Mononuclear cell (primary cell): ENCODE measurements around the gene NAA40. TPM values are rescaled to one million over a fixed set of nuclear protein-coding genes. Genes with fewer than 3 reads are reported as not detected.
A peak's percentile ranks its signal among the peaks of the same experiment; 100 is the strongest.

Source experiments
- H3K27me3 ChIP-seq: 2 replicates; pipeline ENCODE4 v1.6.0; 2011; ENCODE audit warnings: low read length, control low read depth; ENCODE audit not compliant: insufficient read depth
- H3K4me1 ChIP-seq: 2 replicates; pipeline ENCODE4 v1.5.1; 2011; ENCODE audit warnings: mild to moderate bottlenecking, low read length, control low read depth; ENCODE audit not compliant: insufficient read depth
- H3K4me3 ChIP-seq: 2 replicates; pipeline ENCODE4 v1.5.1; 2011; ENCODE audit warnings: mild to moderate bottlenecking, low read length, moderate library complexity
- H3K9me3 ChIP-seq: 2 replicates; pipeline ENCODE4 v1.5.1; 2011; ENCODE audit warnings: low read depth, mild to moderate bottlenecking, control low read depth, low read length
- total RNA-seq: library from RNA; depleted of rRNA; stranded (reverse); fragments of >200 nt; gene quantifications from one replicate; pipeline ENCODE4 v1.2.3, GENCODE V29; 2012

The NAA40 gene
- total RNA-seq = 5.2 TPM

- peaks cover 35% of the 10 kb centered on the region for H3K4me1 ChIP-seq
- no peaks in the 10 kb centered on the region for H3K9me3 ChIP-seq
- H3K27me3 ChIP-seq = no peaks in the 10 kb centered on the region
- peak within 1 kb of the TSS; percentile 47 for H3K4me3 ChIP-seq
Measured at GRCh38 chr11:63938479-63939396, at the start of gene NAA40. TSS of gene NAA40 (plus strand) at chr11:63939002. CDS start at chr11:63939097, 95 bp downstream.

- H3K4me1 ChIP-seq = peaks cover 72% of the 10 kb centered on the region
- no peaks in the 10 kb centered on the region for H3K9me3 ChIP-seq
- H3K4me3 ChIP-seq = peak overlapping the region; percentile 41
- no peaks in the 10 kb centered on the region for H3K27me3 ChIP-seq
Measured at GRCh38 chr11:63889344-63889743, 49.5 kb upstream of the NAA40 start.

- Histone ChIP-seq H3K4me3 (no peak overlapping the region), H3K4me1 (peaks cover 67% of the 10 kb centered on the region), H3K9me3 (no peaks in the 10 kb centered on the region), H3K27me3 (no peaks in the 10 kb centered on the region)
Measured at GRCh38 chr11:63890368-63890767, 48.4 kb upstream of the NAA40 start.

GRCh38 chr11:63892228-63892627 is 46.6 kb upstream of the NAA40 start:
- H3K4me1 ChIP-seq = peaks cover 59% of the 10 kb centered on the region
- H3K27me3 ChIP-seq = no peaks in the 10 kb centered on the region
- H3K9me3 ChIP-seq = no peaks in the 10 kb centered on the region
- no peak overlapping the region for H3K4me3 ChIP-seq

GRCh38 chr11:63893355-63893754 is 45.4 kb upstream of the NAA40 start:
- peaks cover 49% of the 10 kb centered on the region for H3K4me1 ChIP-seq
- H3K9me3 ChIP-seq = no peaks in the 10 kb centered on the region
- H3K27me3 ChIP-seq = no peaks in the 10 kb centered on the region
- no peak overlapping the region for H3K4me3 ChIP-seq

GRCh38 chr11:63896071-63896470 is 42.7 kb upstream of the NAA40 start:
- Histone ChIP-seq H3K4me3 (no peak overlapping the region), H3K4me1 (peaks cover 22% of the 10 kb centered on the region), H3K9me3 (no peaks in the 10 kb centered on the region), H3K27me3 (no peaks in the 10 kb centered on the region)

GRCh38 chr11:63897459-63898146 is 41.2 kb upstream of the NAA40 start:
- peaks cover 7% of the 10 kb centered on the region for H3K4me1 ChIP-seq
- H3K27me3 ChIP-seq = no peaks in the 10 kb centered on the region
- H3K4me3 ChIP-seq = no peak overlapping the region
- no peaks in the 10 kb centered on the region for H3K9me3 ChIP-seq

GRCh38 chr11:63901660-63902059 is 37.1 kb upstream of the NAA40 start:
- Histone ChIP-seq H3K27me3 (no peaks in the 10 kb centered on the region), H3K4me1 (no peaks in the 10 kb centered on the region), H3K9me3 (no peaks in the 10 kb centered on the region), H3K4me3 (no peak overlapping the region)

- Histone ChIP-seq H3K9me3 (no peaks in the 10 kb centered on the region), H3K27me3 (no peaks in the 10 kb centered on the region), H3K4me1 (no peaks in the 10 kb centered on the region), H3K4me3 (no peak overlapping the region)
Measured at GRCh38 chr11:63903884-63904283, 34.9 kb upstream of the NAA40 start.

GRCh38 chr11:63904743-63905142 is 34.1 kb upstream of the NAA40 start:
- Histone ChIP-seq H3K4me1 (no peaks in the 10 kb centered on the region), H3K9me3 (no peaks in the 10 kb centered on the region), H3K4me3 (no peak overlapping the region), H3K27me3 (no peaks in the 10 kb centered on the region)

- Histone ChIP-seq H3K27me3 (no peaks in the 10 kb centered on the region), H3K4me1 (no peaks in the 10 kb centered on the region), H3K4me3 (no peak overlapping the region), H3K9me3 (no peaks in the 10 kb centered on the region)
Measured at GRCh38 chr11:63905179-63905578, 33.6 kb upstream of the NAA40 start.

- H3K9me3 ChIP-seq = no peaks in the 10 kb centered on the region
- H3K4me3 ChIP-seq = no peak overlapping the region
- H3K27me3 ChIP-seq = no peaks in the 10 kb centered on the region
- H3K4me1 ChIP-seq = no peaks in the 10 kb centered on the region
Measured at GRCh38 chr11:63906087-63906486, 32.7 kb upstream of the NAA40 start.

- Histone ChIP-seq H3K4me1 (no peaks in the 10 kb centered on the region), H3K27me3 (no peaks in the 10 kb centered on the region), H3K4me3 (no peak overlapping the region), H3K9me3 (no peaks in the 10 kb centered on the region)
Measured at GRCh38 chr11:63906585-63906984, 32.2 kb upstream of the NAA40 start.

GRCh38 chr11:63907063-63907462 is 31.7 kb upstream of the NAA40 start:
- Histone ChIP-seq H3K27me3 (no peaks in the 10 kb centered on the region), H3K4me1 (no peaks in the 10 kb centered on the region), H3K4me3 (no peak overlapping the region), H3K9me3 (no peaks in the 10 kb centered on the region)

GRCh38 chr11:63907808-63908530 is 30.8 kb upstream of the NAA40 start:
- Histone ChIP-seq H3K4me1 (no peaks in the 10 kb centered on the region), H3K9me3 (no peaks in the 10 kb centered on the region)

More at GRCh38 chr11:63907808-63908530, 30.8 kb upstream of the NAA40 start:
- no peak overlapping the region for H3K4me3 ChIP-seq
- no peaks in the 10 kb centered on the region for H3K27me3 ChIP-seq
